Measurements from ENCODE around the gene KANK2.
A peak's percentile ranks its signal among the peaks of the same experiment; 100 is the strongest.
"Not testable (repeated sequence)": the region's sequence is repeated elsewhere in the genome, so short reads cannot be mapped to it uniquely, and the experiment has no call there.

Gene KANK2

GRCh38 chr19:11179716-11180297 lies 17.5 kb downstream of the KANK2 start:
- H3K36me3 ChIP-seq (ENCODE audit: control insufficient read depth, low read length) = peaks cover 77% of the 10 kb centered on the region
- H3K4me2 ChIP-seq (ENCODE audit: low read length) = peak overlapping the region; percentile 84
- H3K4me3 ChIP-seq (ENCODE audit: low read length) = peak overlapping the region; percentile 65
- H3K27me3 ChIP-seq (ENCODE audit: control insufficient read depth, low read length) = no peaks in the 10 kb centered on the region
- no peaks in the 10 kb centered on the region for H3K9me2 ChIP-seq (replicated peaks; ENCODE audit: control insufficient read depth, low read length)
- H3K4me1 ChIP-seq (ENCODE audit: control insufficient read depth, low read length) = peaks cover 29% of the 10 kb centered on the region
- no peaks in the 10 kb centered on the region for H4K20me1 ChIP-seq (ENCODE audit: control insufficient read depth, insufficient read depth, low read depth, low read length)
- H3K79me2 ChIP-seq (ENCODE audit: control insufficient read depth, low read length) = peaks cover 45% of the 10 kb centered on the region
- peak overlapping the region; percentile 70 for H3K27ac ChIP-seq (ENCODE audit: low read depth, low read length)
- H3K9me3 ChIP-seq (ENCODE audit: control insufficient read depth, insufficient read depth, low read length) = no peaks in the 10 kb centered on the region
- H3F3A ChIP-seq (ENCODE audit: control insufficient read depth, insufficient read depth) = peaks cover 2% of the 10 kb centered on the region; the same call in 1 of the 2 replicates
- TF ChIP-seq EZH2phosphoT487 (IDR thresholded peaks at IDR 0.05; ENCODE audit: borderline replicate concordance, low read length) = no peak
- no peak for TF ChIP-seq CTCF (IDR thresholded peaks at IDR 0.05; ENCODE audit: low read depth, low read length, poor library complexity, severe bottlenecking)

- peak overlapping the region; percentile 70 for H3K27ac ChIP-seq (ENCODE audit: low read depth, low read length)
- H3K36me3 ChIP-seq (ENCODE audit: control insufficient read depth, low read length) = peaks cover 77% of the 10 kb centered on the region
- not testable (repeated sequence) for H3F3A ChIP-seq (ENCODE audit: control insufficient read depth, insufficient read depth); H3K27me3 ChIP-seq (ENCODE audit: control insufficient read depth, low read length); H3K9me2 ChIP-seq (replicated peaks; ENCODE audit: control insufficient read depth, low read length); H3K9me3 ChIP-seq (ENCODE audit: control insufficient read depth, insufficient read depth, low read length); H4K20me1 ChIP-seq (ENCODE audit: control insufficient read depth, insufficient read depth, low read depth, low read length); H3K4me3 ChIP-seq (ENCODE audit: low read length)
- H3K4me2 ChIP-seq (ENCODE audit: low read length) = peak overlapping the region; percentile 84
- H3K4me1 ChIP-seq (ENCODE audit: control insufficient read depth, low read length) = peaks cover 29% of the 10 kb centered on the region
- peaks cover 41% of the 10 kb centered on the region for H3K79me2 ChIP-seq (ENCODE audit: control insufficient read depth, low read length)
Measured at GRCh38 chr19:11179145-11179465, 18.2 kb downstream of the KANK2 start.

GRCh38 chr19:11177592-11177991 lies 19.8 kb downstream of the KANK2 start:
- Histone ChIP-seq H3K27ac (ENCODE audit: low read depth, low read length) (no peak overlapping the region), H3K4me2 (ENCODE audit: low read length) (no peak overlapping the region), H3K9me3 (ENCODE audit: control insufficient read depth, insufficient read depth, low read length) (no peaks in the 10 kb centered on the region), H3F3A (ENCODE audit: control insufficient read depth, insufficient read depth) (peaks cover 2% of the 10 kb centered on the region; the same call in 1 of the 2 replicates), H3K36me3 (ENCODE audit: control insufficient read depth, low read length) (peaks cover 79% of the 10 kb centered on the region), H4K20me1 (ENCODE audit: control insufficient read depth, insufficient read depth, low read depth, low read length) (no peaks in the 10 kb centered on the region), H3K9me2 (replicated peaks; ENCODE audit: control insufficient read depth, low read length) (no peaks in the 10 kb centered on the region), H3K27me3 (ENCODE audit: control insufficient read depth, low read length) (no peaks in the 10 kb centered on the region), H3K4me3 (ENCODE audit: low read length) (no peak overlapping the region), H3K79me2 (ENCODE audit: control insufficient read depth, low read length) (peaks cover 28% of the 10 kb centered on the region), H3K4me1 (ENCODE audit: control insufficient read depth, low read length) (peaks cover 29% of the 10 kb centered on the region)
- no peak for TF ChIP-seq EZH2phosphoT487 (IDR thresholded peaks at IDR 0.05; ENCODE audit: borderline replicate concordance, low read length)
- TF ChIP-seq CTCF (IDR thresholded peaks at IDR 0.05; ENCODE audit: low read depth, low read length, poor library complexity, severe bottlenecking) = no peak

- TF ChIP-seq CTCF (IDR thresholded peaks at IDR 0.05; ENCODE audit: low read depth, low read length, poor library complexity, severe bottlenecking) (no peak), EZH2phosphoT487 (IDR thresholded peaks at IDR 0.05; ENCODE audit: borderline replicate concordance, low read length) (no peak)
- no peaks in the 10 kb centered on the region for H3K9me2 ChIP-seq (replicated peaks; ENCODE audit: control insufficient read depth, low read length)
- H3K9me3 ChIP-seq (ENCODE audit: control insufficient read depth, insufficient read depth, low read length) = no peaks in the 10 kb centered on the region
- H3K27me3 ChIP-seq (ENCODE audit: control insufficient read depth, low read length) = no peaks in the 10 kb centered on the region
- peaks cover 80% of the 10 kb centered on the region for H3K36me3 ChIP-seq (ENCODE audit: control insufficient read depth, low read length)
- no peaks in the 10 kb centered on the region for H4K20me1 ChIP-seq (ENCODE audit: control insufficient read depth, insufficient read depth, low read depth, low read length)
- H3K4me2 ChIP-seq (ENCODE audit: low read length) = no peak overlapping the region
- no peaks in the 10 kb centered on the region for H3F3A ChIP-seq (ENCODE audit: control insufficient read depth, insufficient read depth)
- peaks cover 22% of the 10 kb centered on the region for H3K79me2 ChIP-seq (ENCODE audit: control insufficient read depth, low read length)
- H3K4me1 ChIP-seq (ENCODE audit: control insufficient read depth, low read length) = peaks cover 27% of the 10 kb centered on the region
- no peak overlapping the region for H3K27ac ChIP-seq (ENCODE audit: low read depth, low read length)
- H3K4me3 ChIP-seq (ENCODE audit: low read length) = no peak overlapping the region
Measured at GRCh38 chr19:11176466-11177193, 20.7 kb downstream of the KANK2 start.
